HG03457 (cell line): ENCODE measurements around the gene BRINP2.

Source experiments
- ATAC-seq: cut with Tn5 transposase; IDR thresholded peaks from one replicate; pipeline ENCODE4 v1.9.1; 2021; ENCODE audit warnings: moderate number of reproducible peaks; ENCODE audit not compliant: unreplicated experiment

Gene BRINP2

DNA sequence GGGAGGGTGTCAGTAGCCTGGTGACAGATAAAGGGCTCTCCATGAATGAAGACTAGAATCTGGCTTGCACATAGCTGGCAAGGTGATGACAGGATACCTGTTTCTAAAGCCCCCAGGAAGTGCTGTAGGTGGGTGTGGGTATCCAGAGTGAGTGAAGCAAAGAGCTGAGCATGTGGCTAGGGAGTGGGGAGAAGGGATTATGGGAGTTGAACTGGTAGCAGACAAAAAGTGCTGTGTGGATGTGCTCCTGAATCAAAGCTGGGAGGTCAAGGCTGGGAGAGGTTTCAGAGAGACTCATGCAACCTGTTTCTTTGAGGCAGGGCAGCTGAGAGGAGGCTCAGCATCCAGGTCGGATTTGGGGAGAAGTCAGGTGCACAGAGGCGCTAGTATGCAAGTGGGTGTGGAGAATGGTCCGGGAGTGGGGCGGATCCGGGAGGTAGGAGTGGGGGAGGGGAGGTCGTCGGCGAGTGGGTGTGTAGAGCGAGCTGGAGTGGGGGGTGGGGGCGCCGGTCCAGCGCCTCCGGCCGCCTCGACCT is 6.8 kb upstream of the BRINP2 start:
- no peak for ATAC-seq

DNA sequence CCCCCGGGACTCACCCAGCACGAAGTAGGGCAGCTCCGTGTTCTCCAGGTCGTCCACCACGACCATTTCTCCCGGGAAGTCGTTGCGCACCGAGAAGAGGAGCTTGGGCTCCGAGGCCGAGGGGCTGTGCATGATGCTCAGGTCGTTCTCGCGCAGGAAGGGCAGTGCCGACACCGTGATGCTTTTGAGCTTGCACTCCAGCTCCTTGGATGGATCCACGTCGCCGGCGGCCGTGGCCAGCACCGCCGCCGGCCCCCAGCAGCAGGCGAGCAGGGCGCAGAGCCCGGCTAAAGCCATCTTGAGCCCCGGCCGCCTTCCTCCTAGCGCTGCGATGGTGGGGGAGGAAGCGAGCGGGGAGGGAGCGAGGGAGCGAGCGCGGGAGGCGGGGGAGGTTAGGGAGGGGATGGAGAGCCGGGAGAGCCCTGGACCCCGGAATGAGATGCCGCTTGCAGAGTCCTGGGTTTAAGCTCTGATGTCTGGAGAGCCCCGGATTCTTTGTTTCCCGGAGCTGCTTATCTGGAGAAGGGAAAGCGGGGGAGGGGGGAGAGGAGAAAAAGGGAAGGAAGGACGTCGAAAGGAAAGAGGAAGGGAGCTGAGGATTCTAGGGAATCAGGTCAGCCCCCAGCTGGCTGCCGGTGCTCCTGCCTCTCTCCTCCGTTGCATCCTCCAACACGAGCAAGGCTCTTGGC is 6.2 kb upstream of the BRINP2 start, which contains the start of gene ASTN1:
Gene ASTN1, minus strand, starts transcription at position 333 of the 689 bp plus-strand sequence. Its CDS starts 36 bp downstream, at position 297.
- no peak for ATAC-seq

DNA sequence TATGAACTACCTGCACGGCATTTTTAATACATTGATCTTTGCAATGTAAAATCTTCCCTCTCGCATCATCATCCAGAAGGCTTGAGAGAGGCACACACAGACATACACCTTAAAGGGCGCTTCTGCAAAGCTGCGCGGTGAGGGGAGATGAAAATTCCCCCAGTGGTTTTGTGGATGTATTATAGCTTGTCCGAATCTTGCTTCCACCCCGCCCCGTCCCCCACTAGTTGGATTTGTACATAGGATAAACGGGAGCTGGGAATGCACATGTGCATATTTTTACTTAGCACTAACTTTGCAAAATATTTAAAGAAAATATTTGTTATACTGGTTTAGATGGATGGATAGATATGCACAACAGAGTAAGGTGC is 5.7 kb upstream of the BRINP2 start:
- no peak for ATAC-seq

DNA sequence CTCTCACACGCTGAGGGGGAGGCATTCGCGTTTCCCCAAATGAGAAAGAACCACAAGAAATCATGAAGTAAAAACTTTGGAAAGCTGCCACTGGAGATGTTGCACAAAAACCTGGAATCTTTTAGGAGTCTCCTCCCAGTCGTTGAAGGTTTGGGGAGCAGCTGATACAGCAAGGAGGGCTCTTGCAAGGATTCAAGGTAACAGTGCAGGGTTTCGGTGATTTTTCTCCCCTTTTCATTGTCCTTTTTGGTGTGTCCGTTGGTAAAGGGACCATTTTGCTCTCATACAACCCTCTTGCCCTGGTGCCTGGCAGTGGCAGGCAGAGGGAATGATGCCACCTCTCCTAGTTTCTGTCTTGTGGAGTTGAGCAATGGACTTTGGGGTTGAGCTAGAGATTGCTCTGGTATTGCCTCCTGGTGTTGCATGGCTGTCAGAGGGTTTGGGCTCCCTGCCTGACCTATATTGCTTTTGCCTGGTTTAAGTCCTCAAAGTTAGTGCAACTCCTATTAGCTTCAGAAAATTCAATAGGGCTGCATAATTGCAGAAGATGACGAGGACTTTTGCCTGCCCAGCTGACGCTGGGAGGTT is 872 bp downstream of the BRINP2 start:
- ATAC-seq, result no peak

DNA sequence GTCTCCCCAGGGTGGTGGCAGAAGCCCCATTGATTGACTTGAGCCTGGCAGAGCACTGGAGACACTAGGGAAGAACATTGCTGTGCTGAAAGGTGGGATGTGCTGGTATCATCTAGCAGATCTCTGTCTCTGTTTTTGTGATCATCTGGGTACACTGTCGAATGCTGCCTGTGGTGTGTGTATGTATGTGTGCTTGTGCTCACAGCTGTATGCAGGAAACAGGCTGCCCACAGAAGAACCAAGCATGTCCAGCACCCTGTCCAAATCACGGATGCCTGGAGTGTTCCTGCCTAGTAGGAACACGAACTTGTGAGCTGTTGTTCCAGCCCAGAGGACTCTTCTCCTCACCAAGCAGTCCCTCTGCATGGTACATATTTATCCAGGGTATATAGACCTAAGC is 1.5 kb downstream of the BRINP2 start:
- ATAC-seq, result no peak

DNA sequence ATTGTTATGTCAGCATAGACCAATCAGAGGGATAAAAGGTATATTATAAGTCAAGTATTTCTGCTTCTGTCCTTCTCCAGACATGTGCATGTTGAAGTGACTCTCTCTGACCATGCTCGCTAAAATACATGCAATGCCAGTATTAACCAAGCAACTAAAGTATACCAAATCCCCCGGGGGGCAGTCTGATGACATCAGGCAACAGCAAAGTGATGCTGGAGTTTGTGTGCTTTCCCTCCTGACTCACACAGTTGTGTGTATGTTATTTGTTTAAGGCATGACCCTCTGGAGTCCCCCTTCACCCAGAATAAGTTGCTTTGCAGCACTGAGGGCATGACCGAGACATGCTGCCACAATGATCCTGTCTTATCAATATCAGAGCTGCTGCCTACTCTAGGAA is 2.1 kb downstream of the BRINP2 start:
- no peak for ATAC-seq

DNA sequence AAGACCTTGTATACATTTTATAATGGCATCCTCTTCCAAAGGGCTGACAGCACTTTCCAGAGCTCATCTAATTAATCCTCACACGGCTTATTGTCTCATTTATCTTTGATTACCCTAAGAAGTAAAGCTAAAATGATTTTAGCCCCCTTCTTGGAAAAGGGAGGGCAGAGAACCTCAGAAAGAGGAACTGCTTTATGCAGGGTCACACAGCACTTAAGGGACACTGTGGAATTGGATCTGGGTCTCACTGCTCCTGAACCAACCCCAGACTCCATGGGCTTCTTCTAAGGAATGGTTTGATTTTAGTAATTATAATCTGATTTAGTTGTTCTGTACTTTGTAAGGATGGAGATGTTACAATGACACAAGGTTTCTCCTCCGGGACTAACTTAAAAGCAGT is 3.2 kb downstream of the BRINP2 start:
- ATAC-seq, result no peak

DNA sequence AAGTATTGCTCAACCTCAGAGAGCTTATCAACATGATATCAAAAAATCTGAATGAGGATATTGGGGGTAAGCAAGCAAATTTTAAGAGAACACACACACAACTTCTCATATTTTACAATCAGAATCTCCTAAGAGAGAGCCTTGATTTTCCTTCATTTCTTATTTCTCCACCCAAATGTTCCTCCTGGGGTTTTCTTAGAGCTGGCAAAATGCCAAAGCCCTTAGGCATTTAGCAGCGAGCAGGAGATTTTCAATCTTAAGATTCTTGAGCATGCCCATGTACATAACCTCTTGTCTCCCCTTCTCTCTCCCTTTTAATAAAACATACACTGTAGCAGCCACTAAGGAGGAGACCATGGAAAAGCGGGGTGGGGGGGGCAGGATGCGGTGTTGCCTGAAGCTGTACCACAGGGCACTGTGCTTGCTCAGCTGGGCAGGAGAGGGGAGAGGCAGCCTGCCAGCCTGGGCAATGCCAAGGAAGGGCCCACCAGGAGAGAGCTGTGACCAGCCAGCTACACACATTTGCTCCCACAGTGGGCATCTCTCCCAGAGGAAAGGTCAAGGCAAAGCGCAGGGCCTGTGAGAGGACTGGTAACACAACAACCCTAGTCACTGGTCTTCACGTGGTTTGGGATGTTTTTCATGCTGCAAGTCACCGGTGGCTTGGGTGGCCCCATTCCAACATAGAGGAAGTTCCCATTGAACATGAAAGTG is 4.3 kb downstream of the BRINP2 start:
- ATAC-seq, result no peak

DNA sequence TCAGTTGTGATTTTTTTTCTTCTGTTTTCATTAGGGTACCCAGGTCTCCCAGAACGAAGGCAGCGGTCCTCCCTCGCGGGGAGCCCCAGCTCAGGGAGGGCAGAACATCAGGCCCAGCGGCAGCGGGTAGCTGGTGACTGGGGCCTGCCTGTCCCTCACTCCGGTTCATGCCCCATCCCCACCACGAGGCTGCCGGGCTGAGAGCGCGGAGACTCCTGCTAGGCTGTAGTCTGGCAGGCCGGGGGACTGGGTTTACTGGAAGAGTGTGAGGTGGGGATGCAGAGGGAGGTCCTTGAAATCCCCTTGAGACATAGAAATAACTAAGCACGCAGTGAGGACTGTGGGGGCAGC is 10.5 kb downstream of the BRINP2 start:
- ATAC-seq, result no peak

DNA sequence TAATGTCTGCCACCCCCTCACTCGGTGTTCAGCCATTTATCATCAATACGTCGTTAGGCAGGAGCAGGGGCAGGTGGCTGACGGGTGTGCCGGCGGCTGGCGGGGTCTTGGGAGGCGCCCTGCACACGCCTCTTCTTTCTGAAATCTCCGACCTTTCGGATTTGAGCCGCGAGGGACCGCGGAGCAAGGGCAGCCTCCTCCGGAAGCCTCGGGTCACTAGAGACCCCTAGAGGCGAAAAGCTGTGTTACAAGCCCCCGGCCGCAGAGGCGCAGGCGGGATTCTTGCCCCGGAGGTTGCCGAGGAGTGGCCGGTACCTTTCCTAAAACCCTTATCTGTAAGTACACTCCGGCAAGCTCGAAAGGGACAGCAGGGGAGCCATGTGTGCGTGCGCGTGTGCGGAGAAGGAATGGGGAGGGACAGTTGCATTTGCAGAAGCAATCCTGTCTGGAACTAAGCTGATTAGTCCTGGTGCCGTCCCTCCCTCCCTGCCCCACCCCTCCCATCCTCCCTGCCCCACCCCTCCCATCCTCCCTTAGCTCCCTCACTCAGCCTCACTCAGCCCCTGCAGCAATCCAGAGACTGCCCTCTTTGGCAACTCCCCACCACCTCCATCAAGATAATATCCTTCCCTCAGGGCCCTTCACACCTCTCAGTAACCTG is 11.0 kb downstream of the BRINP2 start:
- ATAC-seq, result peak; percentile 94

DNA sequence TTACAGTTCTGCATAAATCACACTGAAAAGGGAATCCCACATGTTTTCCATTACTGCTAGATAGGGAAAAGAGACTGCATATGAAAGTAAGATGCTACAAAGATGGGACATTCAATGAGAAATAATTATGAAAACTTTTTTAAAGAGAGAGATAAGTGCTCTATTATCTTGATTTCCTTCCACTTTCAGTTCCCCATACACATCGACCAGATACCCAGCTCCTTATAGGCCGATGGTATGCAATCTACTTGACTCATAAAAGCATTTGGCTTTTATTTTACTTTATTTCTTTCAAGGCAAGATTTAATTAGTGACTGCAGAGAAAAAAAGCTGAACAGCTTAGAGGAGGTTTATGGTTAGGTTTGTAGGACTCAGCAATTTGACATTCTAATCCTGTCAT is 13.1 kb downstream of the BRINP2 start:
- no peak for ATAC-seq

DNA sequence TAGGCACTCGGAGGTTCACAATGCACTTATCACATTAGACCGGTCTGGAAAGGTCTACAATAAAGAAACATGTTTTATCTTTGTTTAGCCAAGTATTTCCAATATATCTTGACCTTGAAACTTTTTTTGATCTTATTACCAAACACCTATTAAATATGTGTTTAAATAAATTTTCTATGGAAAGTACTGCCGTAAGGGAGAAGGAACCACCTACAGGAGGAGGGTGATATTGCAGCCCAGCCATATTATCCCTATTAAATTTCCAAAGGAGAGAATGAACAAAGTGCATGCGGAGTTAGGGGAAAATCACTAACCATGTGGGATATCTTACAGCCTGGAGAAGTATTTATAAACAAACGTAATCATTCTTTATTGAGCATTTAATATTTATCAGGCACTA is 14.5 kb downstream of the BRINP2 start:
- no peak for ATAC-seq

DNA sequence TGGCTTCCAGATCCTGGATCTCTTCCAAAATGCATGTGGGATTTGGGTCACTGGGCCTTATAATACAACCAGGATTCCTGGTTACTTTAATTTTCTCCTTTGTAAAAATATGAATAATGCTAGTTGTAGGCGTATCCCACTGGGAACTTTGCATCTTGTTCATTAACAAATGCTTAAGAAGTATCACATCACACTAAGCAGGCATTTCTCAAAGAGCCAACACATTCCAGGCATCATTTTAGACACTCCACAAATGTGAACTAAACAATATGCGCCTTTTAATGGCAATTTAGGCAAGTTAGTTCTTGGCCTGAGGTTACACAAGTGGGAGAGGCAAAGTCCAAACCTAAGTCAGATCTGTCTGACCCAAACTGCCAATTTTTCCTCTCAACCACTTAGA is 15.9 kb downstream of the BRINP2 start:
- no peak for ATAC-seq

DNA sequence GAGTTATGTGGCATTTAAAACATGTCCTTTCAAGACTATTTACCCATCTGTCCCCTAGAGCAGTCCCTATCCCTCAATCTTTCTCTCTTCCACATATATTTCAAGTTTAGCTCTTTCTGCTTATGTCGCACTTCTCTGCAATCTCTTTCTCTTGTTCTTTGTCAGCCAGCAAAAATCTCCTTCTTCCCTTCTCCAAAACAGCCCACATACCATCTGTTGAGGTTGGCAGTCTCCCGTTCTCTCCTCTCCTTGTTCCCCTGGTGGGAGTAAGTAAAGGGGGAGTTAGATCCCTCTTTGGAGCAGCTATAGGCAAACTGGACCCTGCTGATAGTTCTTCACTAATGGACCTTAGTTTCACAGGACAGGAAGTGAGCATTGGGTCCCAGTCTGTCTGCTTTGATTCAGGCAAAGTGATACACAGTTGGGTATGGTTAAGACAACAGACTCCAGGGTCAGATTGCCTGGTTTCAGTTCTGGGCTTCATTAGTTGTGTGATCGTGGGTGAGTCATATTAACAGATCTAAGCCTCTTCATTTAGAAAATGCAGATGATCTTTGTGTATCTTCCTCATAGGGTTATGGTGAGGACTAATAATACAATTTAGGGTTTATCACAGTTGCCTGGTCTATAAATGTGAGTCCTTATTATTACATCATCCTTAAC is 19.7 kb downstream of the BRINP2 start:
- no peak for ATAC-seq

DNA sequence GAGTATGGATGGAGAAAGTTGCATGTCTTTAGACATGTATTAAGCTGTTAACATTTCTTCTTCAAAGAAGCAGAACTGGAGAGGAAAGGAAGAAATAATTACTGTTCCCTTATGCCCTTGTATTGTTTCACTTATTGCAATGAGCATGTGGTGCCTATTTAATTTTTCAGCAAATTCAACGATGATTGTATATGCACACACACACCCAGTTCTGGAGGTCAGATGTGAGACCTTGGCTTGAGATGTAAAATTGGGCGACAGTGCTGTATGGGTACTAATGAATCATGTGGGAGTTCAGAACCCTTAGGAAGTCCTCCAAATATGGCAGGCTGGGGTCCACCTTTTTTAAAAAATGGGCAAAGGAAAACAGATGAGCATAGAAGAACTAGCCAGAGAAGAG is 27.5 kb downstream of the BRINP2 start:
- no peak for ATAC-seq

DNA sequence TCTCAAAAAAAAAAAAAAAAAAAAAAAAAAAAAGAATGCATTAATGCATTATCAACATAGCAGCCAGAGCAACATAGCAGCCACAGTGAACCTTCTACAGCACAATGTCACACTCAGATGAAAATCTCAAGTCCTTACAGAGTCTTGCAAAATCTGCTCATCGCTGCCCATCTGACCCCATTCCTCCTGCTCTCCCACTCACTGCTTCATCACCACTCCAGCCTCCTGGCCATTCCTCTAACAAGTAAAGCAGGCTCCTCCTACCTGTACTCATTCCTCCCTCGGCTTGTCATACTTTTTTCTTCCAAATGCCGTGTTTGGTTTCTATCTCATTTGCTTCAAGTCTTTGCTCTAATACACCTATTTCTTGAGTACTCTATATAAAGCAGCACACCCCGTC is 29.5 kb downstream of the BRINP2 start:
- no peak for ATAC-seq

DNA sequence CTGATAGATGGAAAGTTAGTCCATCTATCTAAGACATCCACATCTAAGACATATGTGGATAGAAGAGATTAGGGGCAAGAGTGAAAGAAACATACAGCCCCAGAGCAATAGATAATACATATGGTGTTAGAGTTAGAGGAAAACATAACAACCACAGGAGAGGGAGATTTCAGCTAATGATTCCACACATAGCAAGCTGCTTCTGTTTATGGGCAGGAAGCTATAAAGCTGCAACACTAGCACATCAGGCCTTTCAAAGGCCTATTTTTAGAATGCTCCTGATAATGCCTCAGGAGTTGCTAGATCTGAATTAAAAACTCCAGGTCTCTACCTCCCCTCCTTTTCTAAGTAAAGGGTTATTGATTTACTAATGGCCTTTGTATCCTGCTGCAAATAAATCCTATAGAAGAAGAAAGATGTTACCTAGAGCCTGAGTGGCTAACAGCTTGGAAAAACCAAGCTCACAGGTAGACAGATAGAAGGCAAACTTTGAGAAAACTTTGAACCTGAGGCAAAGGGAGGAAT is 36.1 kb downstream of the BRINP2 start:
- ATAC-seq, result no peak

DNA sequence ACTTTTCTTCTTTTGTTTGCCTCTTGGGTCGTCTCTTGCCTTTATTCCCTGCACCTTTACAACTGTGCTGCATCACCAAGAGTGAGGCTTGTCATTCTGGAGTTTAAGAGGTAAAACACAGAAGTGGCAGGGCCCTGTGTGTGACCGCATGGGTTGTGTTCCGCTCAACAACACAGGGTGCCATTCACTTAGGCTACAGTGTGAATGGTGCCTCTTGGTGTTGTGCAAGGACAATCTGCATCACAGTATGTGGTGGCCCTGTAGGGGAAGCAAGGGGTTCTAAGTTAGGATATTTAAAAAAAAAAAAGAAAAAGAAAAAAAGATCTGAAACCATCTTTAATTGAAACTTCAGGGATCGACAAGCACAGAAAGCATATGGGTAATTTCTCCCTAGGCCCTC is 38.2 kb downstream of the BRINP2 start:
- ATAC-seq, result no peak

DNA sequence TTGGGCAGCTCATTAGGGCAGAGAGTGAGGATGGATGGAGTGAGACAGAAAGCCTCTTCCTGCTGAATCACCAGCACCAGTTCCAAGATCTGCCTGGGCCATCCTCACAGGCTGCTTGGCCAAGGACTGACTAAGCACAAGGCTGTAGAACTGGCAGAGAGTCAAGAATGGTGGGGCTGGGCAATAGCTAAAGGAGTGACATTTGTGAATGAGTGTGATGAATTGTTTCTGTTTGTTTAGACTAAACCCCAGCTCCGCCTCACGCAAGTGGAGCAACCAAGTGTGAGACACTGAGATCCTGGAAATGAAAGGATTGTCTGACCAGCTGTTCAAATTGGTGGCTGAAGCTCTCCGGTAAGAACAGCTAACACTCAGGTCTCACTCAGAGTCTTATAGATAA is 38.6 kb downstream of the BRINP2 start:
- ATAC-seq, result no peak

DNA sequence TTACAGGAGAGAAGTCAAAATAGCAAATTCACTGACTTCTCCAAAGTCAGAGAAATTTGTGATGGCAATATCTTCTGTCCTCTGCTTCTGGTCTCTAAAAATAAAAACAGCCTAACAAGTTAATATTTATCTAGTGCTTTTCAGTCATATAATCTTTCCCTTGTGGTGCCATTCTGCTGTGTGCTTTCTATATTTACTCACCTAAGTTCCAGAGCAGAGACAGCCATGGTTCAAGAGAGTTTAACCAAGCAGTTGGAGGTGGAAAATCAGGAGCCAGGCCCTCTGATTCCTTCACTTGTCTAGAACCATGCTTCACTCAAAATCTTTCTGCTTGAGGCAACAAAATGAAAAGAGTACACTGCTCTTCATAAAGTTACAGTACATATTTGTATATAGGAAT is 39.3 kb downstream of the BRINP2 start:
- no peak for ATAC-seq

DNA sequence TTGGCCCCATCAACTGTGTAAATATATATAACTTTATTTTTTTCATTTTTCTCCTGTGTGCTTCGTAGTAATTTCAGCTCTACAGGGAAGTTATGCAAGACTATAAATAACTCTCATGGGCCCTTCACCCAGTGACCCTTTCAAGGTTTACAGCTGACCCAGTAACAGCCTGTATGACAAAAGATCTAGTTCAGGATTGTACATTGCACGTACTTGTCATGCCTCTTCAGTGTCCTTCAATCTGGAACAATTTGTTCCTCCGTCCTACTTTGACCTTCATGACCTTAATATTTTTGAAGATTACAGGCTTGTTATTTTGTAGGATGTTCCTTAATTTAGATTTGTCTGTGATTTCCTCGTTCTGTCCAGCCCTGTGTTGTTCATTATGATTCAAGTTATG is 40.5 kb downstream of the BRINP2 start:
- no peak for ATAC-seq
